GM18951 (cell line): ENCODE measurements around the gene KCNQ4.

ENCODE experiments used
- POLR2A ChIP-seq: IDR thresholded peaks from 4 replicates; pipeline ENCODE4 v1.6.1; 2011; ENCODE audit warnings: mild to moderate bottlenecking; ENCODE audit not compliant: insufficient read length, insufficient read depth; ENCODE audit errors: extremely low read depth
- in situ Hi-C: fragments of 300-500 bp; cut with MboI; formaldehyde crosslinking; loops from one replicate; pipeline ENCODE4 v1.12.0; 2022; ENCODE audit warnings: low sequenced_read_pairs, mixed read lengths, inconsistent platforms; ENCODE audit not compliant: unreplicated experiment

The KCNQ4 gene

DNA sequence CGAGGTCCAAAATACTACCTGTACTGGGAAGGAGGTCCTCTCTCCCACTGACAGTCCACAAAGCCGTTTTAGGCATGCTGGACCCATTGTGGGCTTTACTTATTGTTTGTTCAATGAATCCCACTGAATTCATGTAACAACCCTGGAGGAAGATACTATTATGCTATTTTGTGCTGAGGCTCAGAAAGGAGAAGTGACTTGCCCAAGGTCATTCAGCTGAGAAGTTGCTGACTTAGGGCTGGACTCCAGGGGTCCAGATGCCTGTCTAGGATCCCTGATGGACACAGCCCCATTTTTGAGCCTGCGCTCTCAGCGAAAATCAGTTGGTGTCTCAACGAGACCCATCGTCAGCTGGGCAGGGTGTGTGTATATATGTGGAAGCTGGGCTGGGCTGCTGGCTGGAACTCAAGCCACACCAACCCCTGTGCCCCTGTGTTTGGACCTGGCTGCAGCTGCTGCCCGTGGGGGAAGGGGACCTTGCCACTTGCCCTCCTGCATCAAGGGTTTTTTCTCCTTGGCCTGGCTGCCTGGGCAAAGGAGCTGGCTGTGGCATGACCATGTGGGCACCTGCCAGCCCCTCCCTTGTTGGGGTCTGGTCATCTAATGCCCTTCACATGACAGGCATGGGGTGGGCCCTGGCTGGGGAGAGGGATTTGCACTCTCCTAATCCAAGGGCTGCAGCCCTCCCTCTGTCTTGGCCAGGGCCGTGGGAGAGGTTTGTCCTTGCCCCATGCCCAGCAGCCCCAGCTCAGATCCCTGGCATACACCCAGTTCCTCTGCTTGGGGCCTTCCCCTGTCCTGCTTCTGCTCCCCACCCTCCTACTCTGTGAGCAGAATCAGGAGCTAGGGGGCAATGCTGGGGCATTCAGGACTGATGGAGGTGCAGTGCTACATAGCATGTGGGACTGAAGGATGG is 15.0 kb downstream of the KCNQ4 start:
- no peak for TF ChIP-seq POLR2A
- in situ Hi-C loops = no loop called here

DNA sequence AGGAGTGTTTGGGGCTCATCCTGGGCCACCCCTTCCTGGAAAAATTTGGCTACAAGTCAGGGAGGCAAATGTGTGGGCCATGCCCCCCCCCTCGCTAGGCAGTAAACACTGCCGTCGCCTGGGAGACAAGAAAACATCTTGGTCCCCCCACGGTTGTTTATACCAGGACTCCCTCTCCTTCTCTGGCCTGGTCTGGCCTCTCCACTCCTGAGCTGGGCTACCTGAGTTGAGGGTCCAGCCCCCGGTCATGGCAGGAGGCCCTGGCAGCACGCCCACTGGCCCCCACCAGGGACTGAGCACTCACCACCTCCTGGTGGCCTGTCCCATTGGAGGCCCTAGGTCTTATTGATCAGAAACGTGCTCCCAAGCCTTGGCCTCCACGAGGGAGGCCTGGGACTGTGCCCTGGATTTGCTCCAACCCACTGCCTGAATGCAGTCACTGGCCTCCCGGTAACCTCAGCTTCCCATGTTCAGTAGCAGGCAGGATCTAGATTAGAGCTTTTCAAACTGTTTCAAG is 15.8 kb downstream of the KCNQ4 start:
- in situ Hi-C loops = no loop called here
- no peak for TF ChIP-seq POLR2A

DNA sequence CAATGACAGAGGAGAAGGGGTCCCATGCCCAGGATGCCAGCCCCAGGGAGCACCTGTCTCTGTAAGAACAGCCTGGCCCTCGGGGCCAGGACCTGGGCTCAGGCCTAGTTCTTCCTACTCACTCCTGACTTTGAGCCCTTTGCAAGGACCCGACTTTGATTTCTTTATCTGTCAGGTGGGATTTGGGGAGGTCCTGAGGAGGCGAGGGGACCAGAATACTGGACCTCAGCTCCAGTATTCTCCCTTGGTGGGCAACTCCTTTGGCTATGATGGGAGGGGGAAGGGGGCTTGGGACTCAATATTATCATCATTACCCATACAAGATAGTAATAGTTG is 18.1 kb downstream of the KCNQ4 start:
- in situ Hi-C loops = no loop called here
- TF ChIP-seq POLR2A = no peak

DNA sequence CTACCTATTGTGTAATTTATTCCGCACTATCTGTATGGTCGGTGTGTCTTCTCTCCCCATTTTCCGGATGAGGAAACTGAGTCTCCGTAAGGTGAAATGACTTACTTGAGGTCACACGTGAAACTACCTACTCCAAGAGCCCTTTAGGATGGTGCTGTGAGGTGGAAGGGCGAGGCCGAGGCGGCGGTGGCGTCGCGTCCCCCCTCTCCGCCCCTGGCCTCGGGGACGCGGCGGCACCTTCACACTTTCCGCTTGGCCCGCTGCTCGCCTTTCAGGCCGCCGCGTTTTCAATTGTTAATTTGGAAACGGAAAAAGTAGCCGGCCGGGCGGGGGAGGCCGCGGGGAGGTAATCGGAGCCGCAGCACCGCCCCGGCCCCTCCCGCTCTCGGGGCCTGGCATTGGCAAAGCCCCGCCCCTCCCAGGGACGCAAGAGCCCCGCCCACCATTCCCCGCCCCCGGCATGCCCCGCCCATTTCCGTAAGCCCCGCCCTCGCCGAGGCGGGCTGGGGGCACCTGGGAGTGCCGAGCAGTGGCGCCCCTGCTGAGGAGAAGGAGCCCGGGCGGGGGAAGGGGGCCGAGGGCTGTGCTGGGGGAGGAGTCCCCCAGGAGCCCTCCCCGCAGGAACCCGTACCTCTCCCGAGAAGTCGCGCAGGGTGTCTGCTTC is 18.6 kb downstream of the KCNQ4 start:
- TF ChIP-seq POLR2A = no peak
- in situ Hi-C loops = no loop called here

DNA sequence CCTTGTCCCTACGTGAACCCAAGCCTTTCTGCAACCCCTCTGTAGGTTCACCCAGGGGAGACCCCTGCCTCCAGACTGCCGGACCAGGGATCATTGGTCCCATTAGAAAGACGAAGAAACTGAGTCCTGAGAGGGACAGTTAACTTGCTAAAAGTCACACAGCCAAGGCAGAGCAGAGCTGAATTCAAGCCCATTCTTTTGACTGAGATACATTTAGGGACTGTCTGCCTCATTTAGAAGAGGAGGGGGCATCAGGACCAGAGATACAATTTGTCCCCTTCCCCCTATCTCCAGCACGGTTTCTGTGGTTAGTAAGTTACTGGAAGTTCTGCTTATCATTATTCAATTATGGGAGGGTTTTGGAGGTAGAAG is 19.1 kb downstream of the KCNQ4 start:
- no peak for TF ChIP-seq POLR2A
- in situ Hi-C loops = no loop called here

DNA sequence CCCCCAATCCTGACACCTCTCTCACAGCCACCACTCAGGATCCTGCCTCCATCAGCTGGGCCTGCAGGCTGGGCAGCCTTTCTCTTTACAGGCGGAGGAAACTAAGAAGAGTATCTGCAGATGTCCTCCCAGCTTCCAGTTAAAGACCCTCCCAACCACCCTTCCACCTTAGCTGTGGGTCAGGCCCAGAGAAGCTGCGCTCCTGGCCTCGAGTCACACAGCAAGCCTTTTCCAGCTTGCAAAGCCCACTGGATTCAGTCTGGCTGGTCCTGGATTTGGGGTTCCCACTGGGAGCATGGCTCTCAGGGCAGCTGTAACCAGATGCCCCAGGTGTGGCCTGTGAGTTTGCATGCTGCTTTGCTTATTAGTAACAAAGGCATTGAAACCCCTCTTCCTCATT is 19.9 kb downstream of the KCNQ4 start:
- no peak for TF ChIP-seq POLR2A
- in situ Hi-C loops = no loop called here

DNA sequence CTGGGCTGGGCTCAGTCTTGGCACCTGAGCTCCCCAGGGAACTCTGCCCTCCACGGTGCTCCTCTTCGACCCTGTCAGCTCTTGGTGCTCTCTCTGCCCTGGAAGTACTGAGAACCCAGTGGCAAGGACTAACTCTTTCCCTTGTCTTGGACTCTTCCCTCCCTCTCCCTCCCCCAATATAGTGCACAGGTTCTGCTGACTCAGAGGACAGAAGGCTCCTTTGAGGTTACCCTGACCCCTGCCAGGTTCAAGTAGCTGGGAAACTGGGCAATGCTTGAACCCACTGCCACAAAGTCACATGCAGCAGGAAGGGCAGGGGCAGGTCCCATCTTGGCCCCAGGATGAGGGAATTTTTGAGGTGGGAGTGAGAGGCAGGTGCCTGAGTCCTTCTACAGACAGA is 20.3 kb downstream of the KCNQ4 start:
- no peak for TF ChIP-seq POLR2A
- in situ Hi-C loops = no loop called here

DNA sequence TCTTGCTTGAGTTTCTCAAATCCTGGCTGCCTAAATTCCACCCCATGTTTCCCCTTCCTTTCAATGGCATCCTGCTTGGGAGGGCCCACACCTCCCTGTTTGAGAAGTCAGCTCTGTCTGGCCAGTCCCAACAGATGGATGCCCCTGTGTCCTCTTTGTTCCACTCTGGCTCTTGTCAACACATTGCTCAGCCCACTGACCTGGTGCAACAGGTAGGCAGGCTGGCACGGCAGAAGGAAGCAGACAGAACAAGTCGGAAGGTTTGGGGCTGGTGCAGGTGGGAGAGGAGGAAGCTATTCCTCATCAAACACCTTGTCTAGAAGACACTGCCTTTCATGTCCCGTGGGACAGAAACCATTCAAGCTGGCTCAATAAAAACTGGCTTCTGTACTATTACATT is 22.7 kb downstream of the KCNQ4 start:
- TF ChIP-seq POLR2A = no peak
- in situ Hi-C loops = no loop called here

DNA sequence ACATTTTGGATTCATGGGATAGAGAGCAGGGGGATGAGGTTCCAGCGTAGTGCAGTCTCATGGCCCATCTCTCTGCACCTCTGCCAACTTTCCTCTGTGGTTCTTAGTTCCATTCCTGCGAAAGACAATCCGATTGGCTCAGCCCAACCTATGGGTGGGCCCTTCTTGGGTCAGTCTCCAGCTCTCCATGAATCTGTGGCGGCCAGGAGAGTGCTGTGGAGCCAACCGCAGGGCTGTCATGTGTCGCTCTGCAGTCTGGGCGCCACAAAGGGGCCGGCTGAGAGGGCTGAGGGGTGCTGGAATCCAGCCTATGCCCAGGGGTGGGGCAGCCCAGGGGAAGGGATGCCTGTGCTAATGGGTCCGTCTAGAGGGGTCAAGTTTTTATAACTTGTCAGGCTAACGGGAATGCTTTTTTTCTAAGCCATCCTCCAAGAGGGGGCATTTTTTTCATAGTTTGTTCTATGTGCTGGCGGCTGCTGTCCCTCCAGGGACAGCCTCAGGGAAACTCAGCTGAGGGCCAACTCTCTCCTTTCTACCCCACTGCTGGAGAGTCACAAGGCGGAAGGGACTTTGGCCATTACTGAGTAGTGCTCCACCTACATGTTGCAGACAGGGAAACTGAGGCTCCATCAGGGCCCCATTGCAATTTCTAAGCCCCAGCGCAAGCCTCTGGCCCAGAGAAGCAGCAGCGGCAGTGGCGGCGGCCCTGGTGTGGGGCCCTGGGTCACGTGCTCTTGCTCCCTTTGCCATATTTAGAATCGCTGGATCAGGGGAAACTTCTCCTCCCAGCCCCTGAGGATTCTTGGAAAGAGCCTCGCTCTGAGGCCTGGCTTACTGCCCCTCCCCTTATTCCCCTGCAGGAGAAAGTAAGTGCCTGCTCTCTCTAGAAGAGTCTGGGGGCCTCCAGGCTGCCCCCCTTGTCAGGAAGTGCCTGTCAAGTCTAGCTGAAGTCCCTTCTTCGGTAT is 23.4 kb downstream of the KCNQ4 start:
- in situ Hi-C loops = no loop called here
- no peak for TF ChIP-seq POLR2A

DNA sequence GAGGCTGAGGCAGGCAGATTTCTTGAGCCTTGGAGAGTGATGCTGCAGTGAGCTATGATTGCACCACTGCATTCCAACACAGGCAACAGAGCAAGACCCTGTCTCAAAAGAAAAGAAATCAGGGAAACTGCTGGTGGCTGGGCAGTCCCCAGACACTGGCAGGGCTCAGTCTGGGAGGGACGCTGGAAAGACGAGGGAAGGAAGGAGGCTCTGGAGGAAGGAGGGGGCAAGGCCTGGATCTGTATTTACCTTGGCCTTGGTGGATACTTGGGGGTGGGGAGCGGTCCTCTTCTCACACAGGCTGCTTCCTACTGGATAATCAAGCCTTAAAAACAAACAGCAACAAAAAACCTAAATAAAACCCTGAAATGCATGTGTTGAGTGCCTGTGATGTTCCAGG is 24.4 kb downstream of the KCNQ4 start:
- in situ Hi-C loops = no loop called here
- TF ChIP-seq POLR2A = no peak

DNA sequence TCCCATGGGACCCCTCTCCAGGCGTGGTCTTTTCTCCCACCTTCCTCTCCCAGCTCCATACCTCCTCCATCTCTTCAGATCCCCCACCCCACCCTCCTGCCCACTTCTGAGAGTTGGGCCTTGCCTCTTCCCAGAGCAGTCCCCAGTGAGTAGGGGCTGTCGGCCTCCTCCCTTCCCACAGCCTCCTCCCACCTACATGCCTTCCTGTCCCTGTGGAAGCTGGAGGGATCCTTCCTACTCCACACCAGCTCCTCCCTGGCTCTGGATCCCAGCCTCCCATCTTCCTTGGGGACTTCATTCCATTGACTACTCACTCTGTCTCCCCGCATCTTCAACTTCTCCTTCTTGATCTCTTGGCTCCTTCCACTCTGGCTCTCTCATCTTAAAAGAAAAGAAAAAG is 24.9 kb downstream of the KCNQ4 start:
- TF ChIP-seq POLR2A = no peak

DNA sequence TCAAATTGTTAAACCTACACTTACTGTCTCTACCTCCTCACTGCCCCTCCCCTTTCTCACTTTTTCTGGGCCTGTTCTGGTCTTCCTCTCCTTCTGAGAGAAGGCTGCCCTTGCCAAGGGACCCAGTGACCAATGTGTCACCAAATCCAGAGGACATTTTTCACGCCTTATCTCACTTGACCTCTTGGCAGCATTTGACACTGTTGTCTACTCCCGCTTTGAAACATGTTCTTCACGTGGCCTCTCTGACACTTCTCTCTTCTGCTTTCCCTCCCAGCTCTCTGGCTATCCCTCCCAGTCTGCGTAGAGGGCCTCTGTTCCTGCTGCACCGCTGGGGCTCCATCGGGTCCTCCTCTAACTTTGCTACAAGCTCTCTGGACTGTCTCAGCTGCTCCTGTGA is 25.3 kb downstream of the KCNQ4 start:
- TF ChIP-seq POLR2A = no peak
- in situ Hi-C loops = no loop called here

More for the DNA sequence above, 24.9 kb downstream of the KCNQ4 start:
- in situ Hi-C loops = no loop called here

DNA sequence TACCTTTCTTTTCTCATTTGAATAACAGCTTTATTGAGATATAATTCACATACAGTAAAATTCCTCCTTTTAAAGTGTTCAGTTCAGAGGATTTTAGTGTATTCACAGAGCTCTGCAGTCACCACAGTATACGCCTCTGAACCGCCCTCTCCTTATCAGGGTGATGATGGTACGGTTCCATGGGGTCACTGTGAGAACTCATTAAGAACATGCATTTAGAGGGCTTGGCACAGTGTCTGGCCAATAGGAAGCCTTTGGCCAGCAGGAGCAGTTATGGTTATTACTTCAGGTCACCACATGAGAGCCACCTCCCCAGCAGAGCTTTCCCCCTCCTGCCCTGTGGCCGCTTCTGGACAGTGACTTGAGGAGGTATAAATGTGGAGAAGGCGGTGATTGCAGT is 27.3 kb downstream of the KCNQ4 start:
- no peak for TF ChIP-seq POLR2A
- in situ Hi-C loops = no loop called here

DNA sequence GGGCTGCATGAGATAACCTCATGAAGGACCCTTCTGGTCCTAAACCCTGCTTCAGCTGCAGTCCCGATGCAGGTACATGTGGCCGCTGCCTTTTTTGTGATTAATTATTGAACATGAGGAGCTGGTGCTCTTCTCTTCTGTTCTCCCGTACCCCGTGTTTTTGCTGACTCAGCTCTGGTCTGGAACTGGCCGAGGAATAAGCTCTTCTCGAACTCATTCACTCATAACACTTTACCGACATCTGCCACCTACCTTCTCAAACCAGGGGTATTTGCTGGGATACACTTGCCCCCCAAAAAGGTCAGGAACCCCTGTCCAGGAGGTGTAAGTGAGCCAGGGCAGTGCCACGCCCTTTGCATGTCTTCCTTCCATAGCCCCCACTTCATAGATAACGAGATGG is 31.8 kb downstream of the KCNQ4 start:
- in situ Hi-C loops = no loop called here
- TF ChIP-seq POLR2A = no peak
